Activated naive CD4-positive, alpha-beta T cell treated with anti-CD3 and anti-CD28 coated beads, Interleukin-2, amount 50 U/mL, for 72 hours (primary cell): ENCODE data around the gene CYP8B1. TPM values are rescaled to one million over a fixed set of nuclear protein-coding genes. Genes with fewer than 3 reads are reported as not detected.
"Not testable (repeated sequence)": the region's sequence is repeated elsewhere in the genome, so short reads cannot be mapped to it uniquely, and the experiment has no call there.

Source experiments
- ATAC-seq, 2 donors: fragments of 150-1000 bp; cut with Tn5 transposase; 2 replicates each; pipeline ENCODE4 v1.10.0; 2021; ENCODE audit warnings: mild to moderate bottlenecking in 2 of 2, moderate library complexity in 2 of 2
- DNase-seq, 2 donors: peaks; one replicate each; pipeline ENCODE4 v3.0.0; 2021 to 2022; ENCODE audit warnings: low spot score in 2 of 2
- H3K27ac Mint-ChIP-seq, 2 donors: one replicate each; pipeline ENCODE4 v1.8.0; 2022; ENCODE audit warnings: mild to moderate bottlenecking in 2 of 2, mixed read lengths in 2 of 2
- H3K36me3 Mint-ChIP-seq, 2 donors: one replicate each; pipeline ENCODE4 v1.8.0; 2022; ENCODE audit warnings: mixed read lengths in 2 of 2
- H3K9me3 Mint-ChIP-seq, 2 donors: one replicate each; pipeline ENCODE4 v1.8.0; 2022; ENCODE audit warnings: mixed read lengths in 2 of 2
- total RNA-seq, 2 donors: library from RNA; stranded (reverse); gene quantifications; one replicate each; pipeline ENCODE4 v1.2.3, GENCODE V29; 2022

The CYP8B1 gene
- total RNA-seq, 2 donors from 2014 or later: not detected

DNA sequence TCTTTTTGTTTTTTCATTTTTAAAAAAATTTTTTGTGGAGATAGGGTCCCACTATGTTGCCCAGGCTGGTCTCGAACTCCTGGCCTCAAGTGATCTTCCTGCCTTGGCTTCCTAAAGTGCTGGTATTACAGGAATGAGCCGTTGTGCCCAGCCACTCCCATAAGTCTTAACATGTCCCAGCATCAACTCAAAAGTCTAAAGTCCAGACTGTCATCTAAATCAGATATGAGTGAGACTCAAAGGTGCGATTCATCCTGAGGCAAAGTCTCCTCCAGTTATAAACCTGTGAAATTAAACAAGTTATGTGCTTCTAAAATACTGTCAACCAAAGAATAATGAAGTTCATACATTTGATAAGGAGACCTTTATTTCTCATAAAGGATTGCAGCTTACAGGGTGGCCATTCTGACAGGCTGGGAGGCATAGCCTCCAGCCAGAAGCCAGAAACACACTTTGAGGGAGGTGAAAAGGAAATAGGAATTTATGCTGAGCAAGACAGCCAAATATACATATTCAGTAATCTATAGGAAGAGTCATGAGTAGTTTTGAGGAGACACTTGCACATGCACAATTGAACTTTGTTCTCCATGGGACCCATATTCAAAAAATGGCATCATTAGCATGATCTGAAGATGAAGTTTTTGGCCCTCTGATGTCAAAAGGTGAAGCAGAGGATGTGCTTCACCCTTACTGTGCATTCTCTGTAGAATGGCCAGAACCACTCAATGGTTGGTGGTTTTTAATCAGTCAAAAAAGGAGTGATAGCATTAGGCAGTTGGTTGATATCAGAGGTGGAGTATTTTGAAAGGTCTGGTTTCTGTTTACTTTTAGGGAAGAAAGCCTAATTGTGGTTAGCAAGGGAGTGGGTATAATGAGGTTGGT lies 19.3 kb upstream of the CYP8B1 start:
- no peak for ATAC-seq

DNA sequence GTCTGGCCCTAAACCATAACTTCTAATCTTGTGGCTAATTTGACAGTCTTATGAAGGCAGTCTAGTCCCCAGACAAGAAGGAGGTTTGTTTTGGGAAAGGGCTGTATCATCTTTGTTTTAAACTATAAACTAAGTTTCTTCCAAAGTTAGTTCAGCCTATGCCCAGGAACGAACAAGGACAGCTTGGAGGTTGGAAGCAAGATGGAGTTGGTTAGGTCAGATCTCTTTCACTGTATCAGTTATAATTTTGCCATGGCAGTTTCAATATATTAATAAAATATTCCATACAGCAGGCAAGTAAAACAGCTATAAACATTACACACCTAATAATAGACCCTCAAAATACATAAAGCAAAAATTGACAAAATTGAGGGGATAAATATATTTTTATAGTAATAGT lies 17.1 kb upstream of the CYP8B1 start:
- DNase-seq: no peak
- no peak for ATAC-seq
- Mint-ChIP-seq H3K9me3 (no peaks in the 10 kb centered on the region), H3K36me3 (no peaks in the 10 kb centered on the region), H3K27ac (no peak overlapping the region)

More for the DNA sequence above, 19.3 kb upstream of the CYP8B1 start:
- Mint-ChIP-seq H3K9me3 (no peaks in the 10 kb centered on the region), H3K27ac (no peak overlapping the region), H3K36me3 (no peaks in the 10 kb centered on the region)
- DNase-seq: no peak

DNA sequence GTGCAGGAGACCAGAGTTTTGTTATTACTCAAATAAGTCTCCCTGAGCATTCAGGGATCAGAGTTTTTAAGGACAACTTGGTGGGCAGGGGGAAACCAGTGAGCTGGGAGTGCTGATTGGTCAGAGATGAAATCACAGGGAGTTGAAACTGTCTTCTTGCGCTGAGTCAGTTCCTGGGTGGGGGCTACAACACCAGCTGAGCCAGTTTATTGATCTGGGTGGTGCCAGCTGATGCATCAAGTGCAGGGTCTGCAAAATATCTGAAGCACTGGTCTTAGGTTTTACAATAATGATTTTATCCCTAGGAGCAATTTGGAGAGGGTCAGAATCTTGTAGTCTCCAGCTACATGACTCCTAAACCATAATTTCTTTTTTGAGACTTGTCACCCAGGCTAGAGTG lies 16.5 kb upstream of the CYP8B1 start:
- Mint-ChIP-seq H3K36me3 (no peaks in the 10 kb centered on the region), H3K9me3 (no peaks in the 10 kb centered on the region), H3K27ac (no peak overlapping the region)
- no peak for ATAC-seq
- DNase-seq: no peak

DNA sequence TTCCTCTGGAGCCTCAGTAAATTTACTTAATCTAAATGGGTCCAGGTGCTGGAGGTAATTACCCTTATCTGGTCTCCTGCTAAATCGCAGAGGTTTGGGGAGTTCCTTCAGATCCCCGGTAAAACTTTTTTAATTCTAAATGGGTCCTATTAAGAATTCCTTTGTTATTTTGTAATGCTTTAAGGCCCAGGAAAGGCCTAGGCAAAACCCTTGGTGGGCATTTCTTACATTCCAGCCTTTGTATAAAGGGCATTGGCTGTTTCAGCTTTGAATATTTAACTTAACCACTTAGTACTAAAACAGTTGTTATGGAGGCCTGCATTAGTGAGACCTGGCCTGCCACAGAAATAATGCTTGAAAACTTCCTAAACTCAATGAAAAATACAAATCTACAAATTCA lies 15.4 kb upstream of the CYP8B1 start:
- H3K27ac Mint-ChIP-seq: no peak overlapping the region
- ATAC-seq (no peak), DNase-seq (no peak)
- H3K9me3 Mint-ChIP-seq: no peaks in the 10 kb centered on the region
- H3K36me3 Mint-ChIP-seq: no peaks in the 10 kb centered on the region

DNA sequence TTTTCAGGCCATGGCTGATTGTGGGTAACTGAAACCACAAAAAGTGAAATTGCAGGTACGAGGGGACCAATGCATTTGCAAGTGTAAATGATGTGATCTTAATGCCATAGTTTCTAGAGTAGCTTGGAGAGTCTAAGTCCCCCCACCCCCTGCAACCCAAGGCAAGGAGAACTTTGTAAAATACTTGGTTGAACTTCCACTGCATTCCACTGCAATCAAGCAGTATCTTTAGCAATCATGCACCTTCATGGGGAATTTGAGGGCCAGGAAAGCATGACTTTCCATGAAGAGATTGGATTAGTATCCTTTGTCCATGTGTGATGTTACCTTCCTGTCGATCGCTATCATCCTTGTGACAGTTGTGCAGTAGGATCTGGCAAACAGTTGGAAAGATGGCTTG lies 11.4 kb upstream of the CYP8B1 start:
- no peak for ATAC-seq
- Mint-ChIP-seq H3K27ac (no peak overlapping the region), H3K9me3 (no peaks in the 10 kb centered on the region), H3K36me3 (no peaks in the 10 kb centered on the region)
- no peak for DNase-seq

DNA sequence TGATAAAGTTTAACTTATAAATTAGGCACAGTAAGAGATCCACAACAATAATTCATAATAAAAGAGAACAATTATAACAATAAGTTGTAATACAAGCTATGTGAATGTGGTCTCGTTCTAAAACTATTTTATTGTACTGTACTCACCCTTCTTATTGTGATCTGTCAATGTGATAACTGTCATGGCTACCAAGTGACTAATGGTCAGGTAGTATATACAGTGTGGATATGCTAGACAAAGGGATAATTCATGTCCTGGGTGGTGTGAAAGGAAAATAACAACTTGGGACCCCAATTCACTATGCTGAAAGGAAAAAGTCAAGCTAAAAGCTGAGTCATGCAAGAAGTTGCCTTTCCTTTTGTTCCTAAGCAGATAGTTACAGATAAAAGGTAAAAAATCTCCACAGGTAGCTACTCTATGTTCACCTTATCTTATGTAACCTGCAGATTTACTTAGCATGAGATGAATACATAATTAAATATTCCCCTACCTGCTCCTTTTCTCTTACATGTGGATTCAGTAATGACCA lies 10.7 kb upstream of the CYP8B1 start:
- H3K36me3 Mint-ChIP-seq: no peaks in the 10 kb centered on the region
- no peaks in the 10 kb centered on the region for H3K9me3 Mint-ChIP-seq
- ATAC-seq (no peak), DNase-seq (no peak)
- H3K27ac Mint-ChIP-seq: no peak overlapping the region

DNA sequence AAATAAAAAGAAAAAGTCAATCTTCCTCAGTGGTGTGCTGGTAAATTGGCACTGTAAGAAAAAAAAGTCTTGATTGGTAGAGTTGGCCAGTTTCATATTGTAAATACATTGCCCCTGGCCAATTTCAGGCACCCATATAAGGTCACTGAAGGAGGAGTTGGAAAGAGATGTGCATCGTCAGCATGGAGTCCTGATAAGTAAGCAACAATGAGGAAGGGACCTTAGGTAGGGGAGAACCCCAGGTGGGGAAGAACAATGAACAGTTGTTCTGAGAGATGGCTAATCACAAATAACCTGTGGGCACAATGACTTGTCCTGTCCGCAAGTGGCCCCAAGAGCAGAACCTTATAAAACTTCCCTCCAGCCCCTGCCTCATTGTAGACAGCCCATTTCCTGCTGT lies 8.6 kb upstream of the CYP8B1 start:
- Mint-ChIP-seq H3K36me3 (no peaks in the 10 kb centered on the region), H3K27ac (no peak overlapping the region), H3K9me3 (no peaks in the 10 kb centered on the region)
- no peak for DNase-seq
- no peak for ATAC-seq

DNA sequence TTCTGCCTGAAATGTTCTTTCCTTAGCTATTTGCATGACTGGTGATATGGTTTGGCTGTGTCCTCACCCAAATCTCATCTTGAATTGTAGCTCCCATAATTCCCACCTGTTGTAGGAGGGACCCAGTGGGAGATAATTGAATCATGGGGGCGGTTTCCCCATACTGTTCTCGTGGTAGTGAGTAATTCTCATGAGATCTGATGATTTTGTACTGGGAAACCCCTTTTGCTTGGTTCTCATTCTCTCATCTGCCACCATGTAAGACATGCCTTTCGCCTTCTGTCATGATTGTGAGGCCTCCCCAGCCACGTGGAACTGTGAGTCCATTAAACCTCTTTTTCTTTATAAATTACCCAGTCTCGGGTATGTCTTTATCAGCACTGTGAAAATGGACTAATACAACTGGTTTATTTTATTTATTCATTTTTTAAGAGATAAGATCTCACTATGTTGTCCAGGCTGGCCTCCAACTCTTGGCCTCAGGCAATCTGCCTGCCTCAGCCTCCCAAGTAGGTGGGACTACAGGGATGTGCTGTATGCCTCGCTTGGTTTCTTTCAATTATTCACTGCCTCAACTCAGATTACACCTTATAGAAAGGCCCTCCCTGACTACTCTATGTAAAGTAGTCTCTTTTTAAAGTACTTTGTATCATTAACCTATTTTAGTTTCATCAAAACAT lies 7.7 kb upstream of the CYP8B1 start:
- not testable (repeated sequence) for ATAC-seq, H3K9me3 Mint-ChIP-seq, DNase-seq, H3K36me3 Mint-ChIP-seq
- peak overlapping the region in 1 of 2 donors; percentile 11 for H3K27ac Mint-ChIP-seq

DNA sequence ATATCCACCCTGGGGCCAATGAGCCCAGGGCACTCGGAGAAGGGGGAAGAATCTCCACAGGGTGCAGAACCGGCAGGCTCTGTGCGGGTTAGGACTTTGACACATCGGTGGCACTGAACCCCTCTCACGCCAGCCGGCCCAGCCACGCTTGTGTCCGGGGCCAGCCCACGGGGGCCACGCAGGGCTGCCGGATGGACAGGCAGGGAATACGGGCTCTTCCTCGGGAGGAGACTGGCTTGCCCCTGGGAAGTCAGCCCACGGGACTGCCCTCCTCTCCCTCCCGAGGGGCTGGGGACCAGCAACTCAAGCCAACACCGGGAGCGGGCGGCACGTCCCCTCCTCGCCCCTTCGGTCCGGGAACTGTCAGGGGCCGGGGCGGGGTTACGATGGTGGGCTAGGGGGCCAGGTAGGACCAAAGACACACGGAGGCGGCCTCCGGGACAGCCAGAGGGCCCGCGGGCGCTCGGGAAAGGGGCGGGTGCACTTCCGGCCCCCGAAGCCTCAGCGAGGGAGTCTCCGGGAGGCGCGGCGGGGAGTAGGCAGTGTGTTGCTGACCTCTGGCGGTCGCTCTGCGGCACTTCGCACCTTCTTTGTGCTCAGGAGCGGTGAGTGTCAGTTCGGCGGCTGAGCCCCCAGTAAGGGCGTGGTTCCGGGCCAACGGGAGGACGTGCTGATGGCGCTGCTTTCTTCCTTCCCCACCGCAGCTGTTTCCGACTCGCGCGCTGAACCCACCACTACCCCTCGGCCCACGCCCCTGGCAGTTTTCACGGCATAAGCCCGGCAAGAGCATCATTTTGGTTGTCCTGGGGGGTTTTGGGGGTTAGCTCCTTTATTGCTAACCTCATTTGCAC lies 5.1 kb upstream of the CYP8B1 start:
- DNase-seq (peak; percentile 83 to 88), ATAC-seq (peak; percentile 99)
- Mint-ChIP-seq H3K9me3 (no peaks in the 10 kb centered on the region), H3K36me3 (no peaks in the 10 kb centered on the region), H3K27ac (peak overlapping the region; percentile 31 to 45)

DNA sequence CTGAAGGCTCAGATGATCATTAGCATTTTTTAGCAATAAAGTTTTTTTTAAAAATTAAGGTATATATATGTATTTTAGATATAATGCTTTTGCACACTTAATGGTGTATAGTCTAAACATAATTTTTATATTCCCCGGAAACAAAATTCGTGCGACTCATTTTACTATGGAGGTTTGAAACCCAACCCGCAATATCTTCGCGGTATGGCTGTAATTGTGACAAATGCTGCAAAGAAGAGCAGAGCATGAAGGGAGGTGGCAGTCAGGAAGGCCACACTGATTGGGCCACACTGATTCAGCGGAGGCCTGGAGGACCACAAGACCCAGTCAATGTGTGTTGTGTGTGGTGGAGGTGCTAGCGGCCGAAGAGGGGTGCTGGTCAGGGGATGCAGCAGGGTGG lies 4.5 kb upstream of the CYP8B1 start:
- no peaks in the 10 kb centered on the region for H3K9me3 Mint-ChIP-seq
- peak overlapping the region; percentile 31 to 32 for H3K27ac Mint-ChIP-seq
- H3K36me3 Mint-ChIP-seq: no peaks in the 10 kb centered on the region
- DNase-seq: no peak
- ATAC-seq: no peak

DNA sequence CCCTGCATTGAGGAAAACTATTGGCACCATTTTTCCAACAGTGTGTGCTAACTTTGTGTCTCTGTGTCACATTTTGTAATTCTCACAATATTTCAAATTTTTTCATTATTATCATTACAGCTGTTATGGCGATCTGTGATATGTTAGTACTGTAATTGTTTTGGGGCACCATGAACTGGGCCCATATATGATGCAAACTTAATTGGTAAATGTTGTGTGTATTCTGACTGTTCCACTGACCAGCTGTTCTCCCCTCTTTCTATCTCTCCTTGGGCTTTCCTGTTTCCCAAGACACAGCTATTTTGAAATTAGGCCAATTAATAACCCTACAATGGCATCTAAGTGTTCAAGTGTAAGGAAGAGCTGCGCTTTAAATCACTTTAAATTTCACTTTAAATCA lies 2.2 kb upstream of the CYP8B1 start:
- DNase-seq: no peak

DNA sequence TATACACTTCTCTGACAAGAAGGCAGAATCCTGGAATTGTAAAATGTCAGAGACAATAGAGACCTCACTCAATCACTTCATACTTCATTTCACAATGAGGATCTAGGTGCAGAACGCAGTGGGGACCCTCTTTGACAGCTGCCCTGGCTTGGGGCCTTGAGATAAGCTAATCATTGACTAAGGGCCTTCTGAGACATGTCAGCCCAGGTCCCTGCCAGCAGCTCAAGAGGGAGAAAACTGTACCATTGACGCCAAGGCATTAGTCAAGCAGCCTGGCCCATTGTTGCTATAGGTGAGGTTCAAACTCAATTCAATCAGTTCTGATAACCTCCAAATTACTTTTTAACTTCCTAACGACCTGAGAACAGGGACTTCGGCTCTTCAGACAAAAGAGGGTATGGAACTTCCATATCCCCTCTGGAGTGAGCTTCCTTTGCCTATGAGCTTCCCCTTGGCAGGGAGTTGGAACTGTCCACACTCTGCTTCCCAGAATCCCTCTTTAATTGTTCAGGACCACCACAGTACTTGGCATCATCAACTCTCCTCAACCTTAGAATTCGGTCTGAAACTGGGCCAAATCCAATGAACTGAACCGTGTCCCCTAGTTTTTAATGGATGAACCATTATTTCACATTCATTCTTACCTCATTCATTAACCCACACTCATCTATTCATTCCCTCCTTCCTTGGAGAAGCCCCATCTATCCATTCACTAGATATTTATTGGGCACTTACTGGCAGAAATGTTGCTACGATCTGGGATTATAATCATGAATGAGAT lies 1.5 kb upstream of the CYP8B1 start:
- no peak overlapping the region for H3K27ac Mint-ChIP-seq
- no peak for DNase-seq

More for the DNA sequence above, 2.2 kb upstream of the CYP8B1 start:
- Mint-ChIP-seq H3K9me3 (no peaks in the 10 kb centered on the region), H3K36me3 (no peaks in the 10 kb centered on the region), H3K27ac (no peak overlapping the region)
- no peak for ATAC-seq

DNA sequence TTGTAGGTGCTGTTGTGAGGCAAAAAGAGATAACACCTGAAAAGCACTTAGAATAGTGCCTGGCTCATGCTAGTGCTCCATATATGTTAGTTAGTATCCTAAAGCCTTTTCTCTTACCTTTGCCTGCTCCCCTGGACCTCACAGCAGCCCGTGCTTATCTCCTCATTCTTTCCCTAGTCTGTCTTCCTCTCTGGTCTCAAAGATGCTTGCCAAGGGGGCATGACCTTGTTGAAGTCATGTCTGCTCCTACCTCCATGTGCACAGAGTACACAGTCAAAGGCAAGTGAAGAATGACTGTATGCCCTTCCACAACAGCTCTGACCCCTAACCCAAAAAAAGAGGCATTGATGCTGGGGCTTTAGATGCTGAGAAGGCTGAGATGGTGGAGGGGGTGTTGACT lies 722 bp upstream of the CYP8B1 start:
- no peaks in the 10 kb centered on the region for H3K9me3 Mint-ChIP-seq
- no peak overlapping the region for H3K27ac Mint-ChIP-seq
- H3K36me3 Mint-ChIP-seq: no peaks in the 10 kb centered on the region
- no peak for DNase-seq
- ATAC-seq: no peak

More for the DNA sequence above, 1.5 kb upstream of the CYP8B1 start:
- ATAC-seq: no peak
- Mint-ChIP-seq H3K36me3 (no peaks in the 10 kb centered on the region), H3K9me3 (no peaks in the 10 kb centered on the region)

DNA sequence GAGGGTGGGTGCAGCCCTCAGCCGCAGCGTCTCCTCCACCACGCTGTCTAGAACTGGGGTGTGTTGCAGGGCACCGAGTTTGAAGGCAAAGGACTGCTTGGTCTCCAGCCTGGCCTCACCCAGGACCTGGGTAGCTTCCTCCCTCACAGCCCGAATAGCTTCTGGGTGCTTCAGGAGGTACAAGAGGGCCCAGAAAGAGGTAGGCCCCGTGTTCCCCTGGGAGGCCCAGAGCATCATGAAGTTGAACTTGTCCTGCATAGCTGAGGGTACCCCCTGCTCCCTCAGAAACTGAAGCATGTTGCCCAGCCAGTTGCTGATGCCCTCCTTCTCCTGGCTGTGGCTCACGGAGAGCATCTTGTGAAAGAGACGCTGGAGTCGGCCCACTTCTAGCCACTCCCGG lies 930 bp downstream of the CYP8B1 start:
- H3K27ac Mint-ChIP-seq: no peak overlapping the region
- DNase-seq (no peak), ATAC-seq (no peak)
- no peaks in the 10 kb centered on the region for H3K36me3 Mint-ChIP-seq
- no peaks in the 10 kb centered on the region for H3K9me3 Mint-ChIP-seq

DNA sequence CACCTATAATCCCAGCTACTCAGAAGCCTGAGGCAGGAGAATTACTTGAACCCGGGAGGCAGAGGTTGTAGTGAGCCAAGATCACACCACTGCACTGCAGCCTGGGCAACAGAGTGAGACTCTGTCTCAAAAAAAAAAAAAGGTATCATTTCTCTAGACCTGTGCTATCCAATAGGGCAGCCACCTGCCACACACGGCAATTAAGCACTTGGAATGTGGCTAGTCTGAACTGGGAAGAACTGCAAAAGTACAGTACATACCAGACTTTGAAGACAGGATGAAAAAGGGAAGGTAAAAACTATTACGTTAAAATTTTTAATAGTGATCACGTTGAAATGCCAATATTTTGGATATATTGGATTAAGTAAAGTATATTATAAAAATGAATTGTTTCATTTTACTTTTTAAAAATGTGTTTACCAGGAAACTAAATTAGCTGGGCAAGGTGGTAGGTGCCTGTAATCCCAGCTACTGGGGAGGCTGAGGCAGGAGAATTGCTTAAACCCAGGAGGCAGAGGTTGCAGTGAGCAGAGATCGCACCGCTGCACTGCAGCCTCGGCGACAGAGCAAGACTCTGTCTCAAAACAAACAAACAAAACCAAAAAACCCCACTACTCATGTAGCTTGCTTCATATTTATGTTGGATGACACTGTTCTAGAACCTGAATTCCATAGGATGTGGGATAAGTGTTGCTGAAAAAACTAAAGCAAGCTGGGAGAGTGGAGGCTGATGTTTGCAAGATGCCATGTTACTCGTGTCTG lies 2.3 kb downstream of the CYP8B1 start:
- Mint-ChIP-seq H3K36me3 (no peaks in the 10 kb centered on the region), H3K27ac (no peak overlapping the region), H3K9me3 (no peaks in the 10 kb centered on the region)
- DNase-seq (no peak), ATAC-seq (no peak)

DNA sequence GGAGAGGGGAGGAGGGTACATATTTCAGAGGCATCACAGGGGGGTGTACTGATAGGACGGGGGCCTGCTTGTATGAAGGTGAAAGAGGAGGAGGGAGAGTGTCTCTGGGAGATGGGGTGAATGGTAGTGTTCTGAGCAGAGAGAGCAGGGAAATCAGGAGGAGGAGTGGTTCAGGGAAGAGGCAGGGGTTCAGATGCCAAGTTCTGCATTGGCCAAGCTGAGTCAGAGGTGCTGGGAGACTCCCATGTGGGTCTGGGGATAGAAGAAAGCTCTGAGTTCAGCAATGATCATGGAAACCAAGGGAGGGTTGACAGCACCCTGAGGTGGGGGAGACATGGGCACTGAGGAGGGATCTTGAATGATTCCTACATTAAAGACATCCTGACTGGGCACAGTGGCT lies 3.0 kb downstream of the CYP8B1 start:
- Mint-ChIP-seq H3K36me3 (no peaks in the 10 kb centered on the region), H3K9me3 (no peaks in the 10 kb centered on the region), H3K27ac (no peak overlapping the region)
- no peak for DNase-seq
- no peak for ATAC-seq
